ENCODE results near the gene KCNIP1.
A peak's percentile ranks its signal among the peaks of the same experiment; 100 is the strongest.

The KCNIP1 gene

GRCh38 chr5:170660531-170660930 lies 156.7 kb downstream of the KCNIP1 start (continued):
- TF ChIP-seq, protein P1, sequence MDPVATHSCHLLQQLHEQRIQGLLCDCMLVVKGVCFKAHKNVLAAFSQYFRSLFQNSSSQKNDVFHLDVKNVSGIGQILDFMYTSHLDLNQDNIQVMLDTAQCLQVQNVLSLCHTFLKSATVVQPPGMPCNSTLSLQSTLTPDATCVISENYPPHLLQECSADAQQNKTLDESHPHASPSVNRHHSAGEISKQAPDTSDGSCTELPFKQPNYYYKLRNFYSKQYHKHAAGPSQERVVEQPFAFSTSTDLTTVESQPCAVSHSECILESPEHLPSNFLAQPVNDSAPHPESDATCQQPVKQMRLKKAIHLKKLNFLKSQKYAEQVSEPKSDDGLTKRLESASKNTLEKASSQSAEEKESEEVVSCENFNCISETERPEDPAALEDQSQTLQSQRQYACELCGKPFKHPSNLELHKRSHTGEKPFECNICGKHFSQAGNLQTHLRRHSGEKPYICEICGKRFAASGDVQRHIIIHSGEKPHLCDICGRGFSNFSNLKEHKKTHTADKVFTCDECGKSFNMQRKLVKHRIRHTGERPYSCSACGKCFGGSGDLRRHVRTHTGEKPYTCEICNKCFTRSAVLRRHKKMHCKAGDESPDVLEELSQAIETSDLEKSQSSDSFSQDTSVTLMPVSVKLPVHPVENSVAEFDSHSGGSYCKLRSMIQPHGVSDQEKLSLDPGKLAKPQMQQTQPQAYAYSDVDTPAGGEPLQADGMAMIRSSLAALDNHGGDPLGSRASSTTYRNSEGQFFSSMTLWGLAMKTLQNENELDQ (tag by site-specific recombination; IDR thresholded peaks at IDR 0.05; ENCODE audit: low read depth), result no peak
- TF ChIP-seq ZNF785 (tag by site-specific recombination; IDR thresholded peaks at IDR 0.05), result no peak

GRCh38 chr5:170662966-170663365 lies 159.1 kb downstream of the KCNIP1 start:
- ChIA-PET CTCF (no interaction called here), POLR2A (no interaction called here)
- Histone ChIP-seq H3K4me3 (ENCODE audit: low read depth, low read length) (no peak overlapping the region), H3K9me3 (ENCODE audit: control insufficient read depth, insufficient read depth, low read depth, low read length) (no peaks in the 10 kb centered on the region), H3K36me3 (ENCODE audit: control insufficient read depth in 2 of 2, insufficient read depth in 1 of 2, low read length in 2 of 2) (no peaks in the 10 kb centered on the region), H3K27ac (ENCODE audit: extremely low read depth, low read depth, low read length) (no peak overlapping the region), H3K4me1 (ENCODE audit: control insufficient read depth, insufficient read depth, low read length) (no peaks in the 10 kb centered on the region)
- no peak for TF ChIP-seq ZNF157 (tag by site-specific recombination; IDR thresholded peaks at IDR 0.05)
- TF ChIP-seq ZNF19 (tag by site-specific recombination; IDR thresholded peaks at IDR 0.05; ENCODE audit: low read depth), result no peak
- TF ChIP-seq ZNF274 (IDR thresholded peaks at IDR 0.05; ENCODE audit: low read length), result no peak
- no peak for TF ChIP-seq ZNF274 (tag by site-specific recombination; IDR thresholded peaks at IDR 0.05; ENCODE audit: borderline replicate concordance)

DNA sequence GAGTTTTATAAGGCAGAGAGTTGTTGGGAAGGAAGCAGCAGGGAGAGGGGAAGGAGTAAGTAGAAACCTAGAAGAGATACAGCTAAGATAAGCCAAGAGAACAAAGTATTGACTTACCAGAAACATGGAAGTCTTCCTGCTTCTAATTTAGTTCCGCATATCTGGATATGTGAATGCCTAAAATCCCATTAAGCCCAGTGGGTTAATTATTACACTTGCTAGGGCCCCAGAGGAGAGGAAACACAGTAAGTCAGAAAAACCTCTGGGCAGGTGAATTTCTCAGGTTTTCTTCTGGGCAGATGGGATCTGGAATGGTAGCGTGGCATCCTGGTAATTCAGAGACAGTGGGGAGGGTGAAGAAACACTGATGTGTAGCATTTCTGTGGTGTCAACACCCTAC lies 175.0 kb downstream of the KCNIP1 start:
- CTCF ChIA-PET, result interaction anchor here (0.7 to 0.9 kb wide), 2 partner anchors 413 to 1384 kb away, joined by 3 read pairs; no protein-coding TSS in a partner anchor
- H3K9me3 ChIP-seq (ENCODE audit: control insufficient read depth, insufficient read depth, low read depth, low read length), result no peaks in the 10 kb centered on the region
- TF ChIP-seq KLF10 (tag by site-specific recombination; IDR thresholded peaks at IDR 0.05), result no peak
- TF ChIP-seq, protein P2, sequence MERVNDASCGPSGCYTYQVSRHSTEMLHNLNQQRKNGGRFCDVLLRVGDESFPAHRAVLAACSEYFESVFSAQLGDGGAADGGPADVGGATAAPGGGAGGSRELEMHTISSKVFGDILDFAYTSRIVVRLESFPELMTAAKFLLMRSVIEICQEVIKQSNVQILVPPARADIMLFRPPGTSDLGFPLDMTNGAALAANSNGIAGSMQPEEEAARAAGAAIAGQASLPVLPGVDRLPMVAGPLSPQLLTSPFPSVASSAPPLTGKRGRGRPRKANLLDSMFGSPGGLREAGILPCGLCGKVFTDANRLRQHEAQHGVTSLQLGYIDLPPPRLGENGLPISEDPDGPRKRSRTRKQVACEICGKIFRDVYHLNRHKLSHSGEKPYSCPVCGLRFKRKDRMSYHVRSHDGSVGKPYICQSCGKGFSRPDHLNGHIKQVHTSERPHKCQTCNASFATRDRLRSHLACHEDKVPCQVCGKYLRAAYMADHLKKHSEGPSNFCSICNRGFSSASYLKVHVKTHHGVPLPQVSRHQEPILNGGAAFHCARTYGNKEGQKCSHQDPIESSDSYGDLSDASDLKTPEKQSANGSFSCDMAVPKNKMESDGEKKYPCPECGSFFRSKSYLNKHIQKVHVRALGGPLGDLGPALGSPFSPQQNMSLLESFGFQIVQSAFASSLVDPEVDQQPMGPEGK (tag by site-specific recombination; IDR thresholded peaks at IDR 0.05), result no peak
- TF ChIP-seq SP2 (tag by site-specific recombination; IDR thresholded peaks at IDR 0.05), result no peak
- H3K36me3 ChIP-seq (ENCODE audit: control insufficient read depth in 2 of 2, insufficient read depth in 1 of 2, low read length in 2 of 2), result no peaks in the 10 kb centered on the region
- no peak overlapping the region for H3K27ac ChIP-seq (ENCODE audit: extremely low read depth, low read depth, low read length)
- POLR2A ChIA-PET, result no interaction called here
- H3K4me1 ChIP-seq (ENCODE audit: control insufficient read depth, insufficient read depth, low read length), result no peaks in the 10 kb centered on the region
- no peak overlapping the region for H3K4me3 ChIP-seq (ENCODE audit: low read depth, low read length)

DNA sequence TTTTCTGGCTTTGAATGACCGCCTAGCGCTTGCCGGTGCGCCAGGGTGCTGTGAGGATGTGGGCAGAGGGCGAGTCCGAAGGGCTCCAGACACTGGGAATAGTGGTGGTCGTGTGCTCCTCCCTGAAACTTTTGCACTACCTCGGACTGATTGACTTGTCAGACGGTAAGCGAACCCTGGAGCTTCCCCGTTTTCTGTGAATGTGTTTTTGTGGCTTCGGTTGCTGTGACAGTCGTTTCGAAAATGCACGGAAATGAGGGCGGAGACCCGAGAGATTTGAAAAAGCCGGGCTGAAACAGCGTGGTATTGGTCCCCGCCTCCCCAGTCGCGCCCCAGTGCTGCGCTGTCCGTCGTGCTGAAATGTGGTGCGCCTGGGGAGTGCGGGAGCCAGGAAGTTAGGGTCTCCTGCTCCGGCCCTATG lies 177.2 kb downstream of the KCNIP1 start:
- Histone ChIP-seq H3K4me1 (ENCODE audit: control insufficient read depth, insufficient read depth, low read length) (no peaks in the 10 kb centered on the region), H3K36me3 (ENCODE audit: control insufficient read depth in 2 of 2, insufficient read depth in 1 of 2, low read length in 2 of 2) (no peaks in the 10 kb centered on the region), H3K4me3 (ENCODE audit: low read depth, low read length) (no peak overlapping the region), H3K9me3 (ENCODE audit: control insufficient read depth, insufficient read depth, low read depth, low read length) (no peaks in the 10 kb centered on the region), H3K27ac (ENCODE audit: extremely low read depth, low read depth, low read length) (no peak overlapping the region)
- no peak for TF ChIP-seq ZSCAN23 (tag by site-specific recombination; IDR thresholded peaks at IDR 0.05)
- TF ChIP-seq, protein P2 (tag by site-specific recombination; IDR thresholded peaks at IDR 0.05), result peak; percentile 24; the same call in 1 of the 2 replicates
- peak; percentile 32; the same call in 1 of the 2 replicates for TF ChIP-seq ZBTB8A (tag by site-specific recombination; IDR thresholded peaks at IDR 0.05)
- TF ChIP-seq REST (tag by site-specific recombination; IDR thresholded peaks at IDR 0.05), result peak; percentile 97
- ChIA-PET CTCF (interaction anchor here (1.6 kb wide), 1 partner anchor 63 kb away, joined by 3 read pairs; no protein-coding TSS in a partner anchor), POLR2A (no interaction called here)

All from HEK293 (cell line).